HEK293T (cell line): ENCODE data around the gene TBC1D22A.

Experiments used
- CTCF ChIA-PET: fragments of 350-600 bp; formaldehyde crosslinking; extraction: SDS; loops from one replicate; lab custom pipeline; 2021; ENCODE audit warnings: antibody characterized with exemption, inconsistent platforms; lab: Yijun Ruan, JAX
- POLR2A ChIA-PET: fragments of 350-600 bp; formaldehyde crosslinking; extraction: SDS; loops from one replicate; lab custom pipeline; 2020; ENCODE audit warnings: antibody characterized with exemption, inconsistent platforms; lab: Yijun Ruan, JAX
- DNase-seq: peaks from one replicate; pipeline ENCODE4 v3.0.0; 2012; ENCODE audit warnings: mixed read lengths; ENCODE audit errors: extremely low spot score
- ARNT ChIP-seq: fragments of 450-650 bp; IDR thresholded peaks from 2 replicates; pipeline ENCODE4 v1.6.1; 2017; ENCODE audit warnings: mild to moderate bottlenecking
- BHLHE40 ChIP-seq: fragments of 450-650 bp; IDR thresholded peaks from 2 replicates; pipeline ENCODE4 v1.6.1; 2016; ENCODE audit warnings: mild to moderate bottlenecking, moderate library complexity, borderline replicate concordance
- CTBP1 ChIP-seq: fragments of 450-650 bp; IDR thresholded peaks from 2 replicates; pipeline ENCODE4 v1.6.1; 2016; ENCODE audit warnings: borderline replicate concordance
- ELF4 ChIP-seq: fragments of 450-650 bp; IDR thresholded peaks from 2 replicates; pipeline ENCODE4 v1.6.1; 2017; ENCODE audit warnings: antibody characterized with exemption
- FOXA1 ChIP-seq: fragments of 450-650 bp; IDR thresholded peaks from 2 replicates; pipeline ENCODE4 v1.6.1; 2016; ENCODE audit warnings: mild to moderate bottlenecking
- FOXK2 ChIP-seq: fragments of 450-650 bp; IDR thresholded peaks from 2 replicates; pipeline ENCODE4 v1.6.1; 2016; ENCODE audit warnings: mild to moderate bottlenecking
- FOXM1 ChIP-seq: fragments of 450-650 bp; IDR thresholded peaks from 2 replicates; pipeline ENCODE4 v1.6.1; 2017; ENCODE audit warnings: mild to moderate bottlenecking, borderline replicate concordance
- HDGF ChIP-seq: fragments of 450-650 bp; IDR thresholded peaks from 2 replicates; pipeline ENCODE4 v1.6.1; 2017; ENCODE audit warnings: antibody characterized with exemption, borderline replicate concordance
- L3MBTL2 ChIP-seq: fragments of 450-650 bp; conservative IDR thresholded peaks from 2 replicates; pipeline ENCODE4 v1.6.1; 2016; ENCODE audit warnings: mild to moderate bottlenecking
- LEF1 ChIP-seq: fragments of 450-650 bp; IDR thresholded peaks from 2 replicates; pipeline ENCODE4 v1.6.1; 2017; ENCODE audit warnings: mild to moderate bottlenecking, borderline replicate concordance
- NFRKB ChIP-seq: fragments of 450-650 bp; IDR thresholded peaks from 2 replicates; pipeline ENCODE4 v1.6.1; 2016; ENCODE audit warnings: mild to moderate bottlenecking, moderate library complexity
- PKNOX1 ChIP-seq: fragments of 450-650 bp; IDR thresholded peaks from 2 replicates; pipeline ENCODE4 v1.6.1; 2016
- SP1 ChIP-seq: fragments of 450-650 bp; IDR thresholded peaks from 2 replicates; pipeline ENCODE4 v1.6.1; 2017
- SUZ12 ChIP-seq: fragments of 450-650 bp; IDR thresholded peaks from 2 replicates; pipeline ENCODE4 v1.6.1; 2016; ENCODE audit warnings: mild to moderate bottlenecking
- TARDBP ChIP-seq: fragments of 450-650 bp; IDR thresholded peaks from 2 replicates; pipeline ENCODE4 v1.6.1; 2016
- ZNF384 ChIP-seq: fragments of 450-650 bp; IDR thresholded peaks from 2 replicates; pipeline ENCODE4 v1.6.1; 2016

The TBC1D22A gene

GRCh38 chr22:47209040-47209514, 446.6 kb downstream of the TBC1D22A start:
- DNase-seq = no peak
- TF ChIP-seq FOXM1 (no peak), FOXA1 (no peak), FOXK2 (no peak), L3MBTL2 (no peak), LEF1 (no peak), CTBP1 (no peak), NFRKB (no peak), ZNF384 (no peak)
- CTCF ChIA-PET = no interaction called here
- POLR2A ChIA-PET = no interaction called here

- DNase-seq = no peak
- CTCF ChIA-PET = no interaction called here
- POLR2A ChIA-PET = no interaction called here
- no peak for TF ChIP-seq FOXM1
- no peak for TF ChIP-seq PKNOX1
These were observed 447.1 kb downstream of the TBC1D22A start for GRCh38 chr22:47209547-47210023.

GRCh38 chr22:47210112-47210657, 447.7 kb downstream of the TBC1D22A start:
- TF ChIP-seq NFRKB (no peak), CTBP1 (no peak), ELF4 (no peak), FOXA1 (no peak), HDGF (no peak), BHLHE40 (no peak)
- DNase-seq = no peak
- POLR2A ChIA-PET = no interaction called here
- CTCF ChIA-PET = interaction anchor here (0.6 kb wide), 1 partner anchor 366 kb away, joined by 3 read pairs; no protein-coding TSS in a partner anchor

GRCh38 chr22:47210686-47211085, 448.2 kb downstream of the TBC1D22A start:
- TF ChIP-seq BHLHE40 = no peak
- no peak for TF ChIP-seq TARDBP
- TF ChIP-seq ARNT = no peak
- TF ChIP-seq HDGF = no peak
- ChIA-PET CTCF (interaction anchor here (0.6 kb wide), 1 partner anchor 367 kb away, joined by 3 read pairs; no protein-coding TSS in a partner anchor), POLR2A (no interaction called here)
- no peak for DNase-seq

- DNase-seq = peak; percentile 64
- ChIA-PET CTCF (interaction anchor here (0.6 kb wide), 1 partner anchor 368 kb away, joined by 3 read pairs; no protein-coding TSS in a partner anchor), POLR2A (no interaction called here)
These were observed 451.3 kb downstream of the TBC1D22A start for GRCh38 chr22:47213571-47214230.

GRCh38 chr22:47215851-47216250, 453.4 kb downstream of the TBC1D22A start:
- DNase-seq = no peak
- ChIA-PET CTCF (no interaction called here), POLR2A (no interaction called here)
- TF ChIP-seq FOXA1 (no peak), PKNOX1 (no peak), FOXK2 (no peak), LEF1 (no peak), SUZ12 (no peak), BHLHE40 (no peak), NFRKB (no peak), ZNF384 (no peak), HDGF (no peak), CTBP1 (no peak)

More at GRCh38 chr22:47213571-47214230, 451.3 kb downstream of the TBC1D22A start:
- TF ChIP-seq SP1 (no peak), ARNT (no peak), HDGF (no peak), FOXA1 (no peak), NFRKB (no peak), TARDBP (no peak), PKNOX1 (no peak)

- ChIA-PET CTCF (no interaction called here), POLR2A (no interaction called here)
- no peak for DNase-seq
- TF ChIP-seq ARNT = no peak
- no peak for TF ChIP-seq TARDBP
- TF ChIP-seq HDGF = no peak
- no peak for TF ChIP-seq BHLHE40
- no peak for TF ChIP-seq FOXA1
- no peak for TF ChIP-seq LEF1
- TF ChIP-seq SP1 = no peak
- no peak for TF ChIP-seq ZNF384
- TF ChIP-seq PKNOX1 = no peak
- TF ChIP-seq CTBP1 = no peak
- no peak for TF ChIP-seq NFRKB
- TF ChIP-seq L3MBTL2 = no peak
- TF ChIP-seq ELF4 = no peak
These were observed 456.2 kb downstream of the TBC1D22A start for GRCh38 chr22:47218671-47219070.
